Right atrium auricular region (tissue), 2 donors: ENCODE data around the gene IGFBP6. TPM values are rescaled to one million over a fixed set of nuclear protein-coding genes. Genes with fewer than 3 reads are reported as not detected.

Experiments used
- DNase-seq: peaks from one replicate; pipeline ENCODE4 v3.0.0-alpha.2; 2019; ENCODE audit warnings: low spot score
- H3K27ac ChIP-seq, 2 donors: fragments of 200-600 bp; sonication (generic); 1 replicate in 1 of 2; 2 replicates in 1 of 2; pipeline ENCODE4 v1.5.1; 2016 to 2019
- H3K27me3 ChIP-seq, 2 donors: fragments of 200-600 bp; sonication (generic); one replicate each; pipeline versions ENCODE4 v1.5.1 to v1.6.0; 2017 to 2019
- H3K36me3 ChIP-seq: fragments of 200-600 bp; sonication (generic); one replicate; pipeline ENCODE4 v1.5.1; 2016
- H3K4me1 ChIP-seq, 2 donors: fragments of 200-600 bp; sonication (generic); one replicate each; pipeline versions ENCODE4 v1.5.1 to v1.6.0; 2017 to 2019
- H3K4me3 ChIP-seq, 2 donors: fragments of 200-600 bp; sonication (generic); 1 replicate in 1 of 2; 2 replicates in 1 of 2; pipeline ENCODE4 v1.5.1; 2017 to 2019; ENCODE audit warnings: mild to moderate bottlenecking in 1 of 2, moderate library complexity in 1 of 2
- H3K9me3 ChIP-seq, 2 donors: fragments of 200-600 bp; sonication (generic); one replicate each; pipeline ENCODE4 v1.5.1; 2019
- total RNA-seq, 2 donors: library from RNA; depleted of rRNA; stranded (reverse); fragments of >200 nt; gene quantifications; one replicate each; pipeline ENCODE4 v1.1.0, GENCODE V29; 2016
- TF ChIP-seq, protein P1 (sequence below), 2 donors: fragments of 200-600 bp; sonication (generic); IDR thresholded peaks; one replicate each; pipeline ENCODE4 v1.5.1; 2019; ENCODE audit warnings: antibody characterized with exemption in 2 of 2

IGFBP6 gene
- total RNA-seq, 2 donors from 2014 or later: 99.0 to 358 TPM

DNA sequence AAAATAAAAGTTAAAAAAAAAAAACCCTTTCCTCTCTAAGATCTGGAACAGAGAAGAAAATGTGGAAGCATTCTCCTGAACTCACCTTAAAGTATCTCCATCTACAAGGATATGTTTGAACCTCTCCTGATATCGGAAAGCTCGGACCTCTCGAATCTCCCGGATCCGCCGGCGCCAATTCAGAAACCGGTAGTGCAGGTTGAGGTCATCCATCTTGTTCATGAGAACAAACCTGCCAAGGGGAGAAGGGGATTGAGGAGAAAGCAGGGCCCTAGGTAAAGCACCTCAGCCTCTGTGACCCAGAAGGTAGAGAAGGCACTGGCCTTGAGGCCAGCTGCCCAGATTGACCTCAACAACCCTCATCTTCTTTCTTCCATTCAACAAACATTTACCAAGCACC is 20.4 kb upstream of the IGFBP6 start:
- TF ChIP-seq, protein P1, sequence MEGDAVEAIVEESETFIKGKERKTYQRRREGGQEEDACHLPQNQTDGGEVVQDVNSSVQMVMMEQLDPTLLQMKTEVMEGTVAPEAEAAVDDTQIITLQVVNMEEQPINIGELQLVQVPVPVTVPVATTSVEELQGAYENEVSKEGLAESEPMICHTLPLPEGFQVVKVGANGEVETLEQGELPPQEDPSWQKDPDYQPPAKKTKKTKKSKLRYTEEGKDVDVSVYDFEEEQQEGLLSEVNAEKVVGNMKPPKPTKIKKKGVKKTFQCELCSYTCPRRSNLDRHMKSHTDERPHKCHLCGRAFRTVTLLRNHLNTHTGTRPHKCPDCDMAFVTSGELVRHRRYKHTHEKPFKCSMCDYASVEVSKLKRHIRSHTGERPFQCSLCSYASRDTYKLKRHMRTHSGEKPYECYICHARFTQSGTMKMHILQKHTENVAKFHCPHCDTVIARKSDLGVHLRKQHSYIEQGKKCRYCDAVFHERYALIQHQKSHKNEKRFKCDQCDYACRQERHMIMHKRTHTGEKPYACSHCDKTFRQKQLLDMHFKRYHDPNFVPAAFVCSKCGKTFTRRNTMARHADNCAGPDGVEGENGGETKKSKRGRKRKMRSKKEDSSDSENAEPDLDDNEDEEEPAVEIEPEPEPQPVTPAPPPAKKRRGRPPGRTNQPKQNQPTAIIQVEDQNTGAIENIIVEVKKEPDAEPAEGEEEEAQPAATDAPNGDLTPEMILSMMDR (IDR thresholded peaks at IDR 0.05): no peak
- DNase-seq: no peak
- H3K27me3 ChIP-seq: no peaks in the 10 kb centered on the region
- peaks cover 0 to 50% of the 10 kb centered on the region in 2 donors for H3K4me1 ChIP-seq
- no peaks in the 10 kb centered on the region for H3K9me3 ChIP-seq
- H3K36me3 ChIP-seq: peaks cover 33% of the 10 kb centered on the region
- H3K27ac ChIP-seq: no peak overlapping the region
- no peak overlapping the region for H3K4me3 ChIP-seq

DNA sequence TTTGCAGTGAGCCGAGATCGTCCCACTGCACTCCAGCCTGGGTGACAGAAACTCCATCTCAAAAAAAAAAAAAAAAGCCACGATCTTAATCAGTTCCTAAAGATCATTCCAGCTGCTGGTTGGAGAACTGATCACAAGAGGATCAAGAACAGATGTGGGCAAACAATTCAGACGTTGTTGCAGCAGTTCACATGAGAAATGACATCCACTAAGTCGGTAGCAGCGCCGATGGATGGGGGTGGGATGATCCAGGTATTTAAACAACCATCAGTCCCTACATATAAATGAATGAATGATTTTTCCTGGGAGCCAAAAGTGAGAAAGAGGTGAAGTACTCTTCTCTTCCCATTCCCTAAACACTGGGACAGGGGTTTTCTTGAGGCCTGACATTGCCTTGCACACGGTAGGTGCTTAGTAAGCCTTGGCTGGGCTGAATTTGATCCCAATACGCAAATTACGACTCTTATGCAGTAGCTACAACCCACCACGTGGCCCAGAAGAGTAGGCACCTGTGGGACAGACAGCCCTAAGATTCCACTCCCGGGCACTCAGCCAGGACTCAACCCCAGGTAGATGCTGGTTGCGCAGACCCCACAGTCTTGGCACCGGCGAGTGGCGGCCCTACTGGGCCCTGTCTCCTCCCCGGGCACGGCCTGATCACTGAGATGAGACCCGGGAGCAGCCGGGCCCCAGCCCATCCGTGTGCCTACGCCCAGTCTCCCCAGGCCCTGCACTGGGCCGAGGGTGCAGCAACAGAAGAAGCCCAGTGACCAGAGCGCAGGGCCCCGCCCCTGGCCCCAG is 18.8 kb upstream of the IGFBP6 start:
- Histone ChIP-seq H3K4me1 (peaks cover 0 to 36% of the 10 kb centered on the region in 2 donors), H3K4me3 (peak overlapping the region; percentile 71 to 72), H3K36me3 (peaks cover 33% of the 10 kb centered on the region), H3K27me3 (no peaks in the 10 kb centered on the region), H3K9me3 (no peaks in the 10 kb centered on the region), H3K27ac (peak overlapping the region; percentile 92 to 94)
- TF ChIP-seq, protein P1 (IDR thresholded peaks at IDR 0.05): no peak
- DNase-seq: no peak

DNA sequence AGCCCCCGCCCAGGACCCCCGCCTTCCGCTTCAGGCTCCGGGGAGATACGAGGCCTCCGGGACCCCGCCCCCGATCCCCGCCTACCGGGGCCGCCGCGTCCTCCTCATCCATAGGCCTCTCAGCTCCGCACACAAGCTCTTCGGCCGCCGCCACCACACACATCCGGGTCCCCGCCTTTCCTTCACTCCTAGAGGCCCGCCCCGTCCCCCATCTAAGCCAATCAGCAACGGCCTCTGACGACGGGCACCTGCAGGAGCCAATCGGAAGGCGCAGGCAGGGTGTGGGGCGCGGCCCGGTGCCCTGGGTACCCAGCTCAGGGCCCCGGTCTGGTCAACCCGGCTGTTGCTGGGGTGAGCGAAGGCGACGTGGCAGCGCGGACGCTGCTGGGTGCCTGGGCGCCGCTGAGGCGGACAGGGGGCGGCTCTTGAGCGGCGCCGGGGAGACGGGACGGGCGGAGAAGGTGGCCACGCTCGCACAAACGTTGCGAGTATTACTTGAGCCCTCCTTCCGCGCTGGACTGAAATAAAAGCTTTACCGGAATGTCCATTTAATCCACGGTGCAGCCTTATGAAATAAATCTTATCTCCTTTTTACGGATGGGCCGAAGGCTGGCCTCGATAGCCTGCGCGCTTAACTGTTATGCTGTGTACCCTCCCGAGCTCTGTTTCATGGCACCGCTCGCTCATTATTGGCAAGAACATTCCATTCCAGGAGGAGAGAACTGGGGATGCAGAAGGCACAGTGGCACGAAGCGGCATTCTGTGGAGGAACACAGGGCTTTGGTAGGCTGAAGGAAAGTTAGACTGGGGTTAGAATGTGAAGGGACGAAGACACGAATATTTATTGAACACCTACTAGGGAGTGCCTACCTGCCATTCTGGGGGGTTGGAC is 18.0 kb upstream of the IGFBP6 start, which contains the start of gene SPRYD3:
SPRYD3 (minus strand) TSS at position 165 of the 892 bp plus-strand sequence; CDS start at position 108, 57 bp downstream.
- Histone ChIP-seq H3K4me3 (peak within 1 kb of the TSS; percentile 71 to 72), H3K4me1 (peaks cover 0 to 28% of the 10 kb centered on the region in 2 donors), H3K9me3 (no peaks in the 10 kb centered on the region)

DNA sequence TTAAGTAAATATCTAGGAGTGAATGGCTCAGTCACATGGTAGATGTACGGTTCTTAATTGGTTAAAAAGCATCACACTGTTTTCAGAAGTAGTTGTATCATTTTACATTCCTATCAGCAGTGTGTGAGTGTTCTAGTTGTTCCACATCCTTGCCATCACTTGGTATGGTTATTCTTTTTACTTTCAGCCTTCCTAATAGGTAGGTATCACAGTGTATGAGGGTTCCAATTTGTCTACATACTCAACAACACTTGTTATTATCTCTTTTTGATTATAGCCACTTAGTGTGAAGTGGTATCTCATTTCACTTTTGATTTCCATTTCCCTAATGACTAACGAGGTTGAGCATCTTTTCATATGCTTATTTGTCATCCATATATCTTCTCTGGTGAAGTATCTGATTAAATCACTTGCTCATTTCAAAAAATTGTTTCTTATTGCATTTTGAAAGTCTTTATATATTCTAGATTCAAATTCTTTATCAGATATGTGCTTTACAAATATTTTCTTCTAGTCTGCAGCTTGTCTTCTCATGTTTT is 14.8 kb upstream of the IGFBP6 start:
- Histone ChIP-seq H3K4me1 (peaks cover 0 to 25% of the 10 kb centered on the region in 2 donors), H3K36me3 (no peaks in the 10 kb centered on the region), H3K27me3 (no peaks in the 10 kb centered on the region), H3K27ac (no peak overlapping the region), H3K9me3 (peaks cover 0 to 4% of the 10 kb centered on the region in 2 donors), H3K4me3 (no peak overlapping the region)
- no peak for DNase-seq
- TF ChIP-seq, protein P1 (IDR thresholded peaks at IDR 0.05): no peak

More for the DNA sequence above, 18.0 kb upstream of the IGFBP6 start, which contains the start of gene SPRYD3:
- Histone ChIP-seq H3K36me3 (peaks cover 26% of the 10 kb centered on the region), H3K27ac (peak within 1 kb of the TSS; percentile 92 to 94), H3K27me3 (no peaks in the 10 kb centered on the region)
- peak; percentile 99 for DNase-seq
- TF ChIP-seq, protein P1 (IDR thresholded peaks at IDR 0.05): no peak

DNA sequence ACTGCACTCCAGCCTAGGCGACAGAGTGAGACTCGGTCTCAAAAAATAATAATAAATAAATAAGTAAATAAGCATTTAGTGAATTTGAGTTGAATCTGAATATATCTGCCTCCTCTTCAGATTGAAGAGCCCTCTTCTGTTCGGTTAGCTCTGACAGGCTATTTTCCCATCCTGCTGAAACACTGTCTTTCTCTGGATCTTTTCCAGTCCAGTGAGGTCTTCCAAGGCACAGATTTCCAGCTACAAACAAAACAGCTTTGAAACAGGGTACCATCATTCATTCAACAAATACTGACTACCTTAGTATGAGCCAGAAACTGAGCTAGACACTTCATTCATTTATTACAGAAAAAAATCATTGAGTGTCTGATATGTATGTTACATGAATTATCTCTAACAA is 11.1 kb upstream of the IGFBP6 start:
- Histone ChIP-seq H3K9me3 (peaks cover 0 to 4% of the 10 kb centered on the region in 2 donors), H3K4me3 (no peak overlapping the region), H3K4me1 (no peaks in the 10 kb centered on the region), H3K36me3 (no peaks in the 10 kb centered on the region), H3K27me3 (no peaks in the 10 kb centered on the region), H3K27ac (no peak overlapping the region)
- DNase-seq: no peak
- TF ChIP-seq, protein P1 (IDR thresholded peaks at IDR 0.05): no peak
